DMS153 treated with DMSO at 0.1 percent for 48 hours (cell line): ENCODE measurements around the gene ACKR4.
"Not testable (repeated sequence)": the region's sequence is repeated elsewhere in the genome, so short reads cannot be mapped to it uniquely, and the experiment has no call there.

Source experiments
- DNase-seq: peaks from one replicate; lab custom pipeline; 2025; ENCODE audit not compliant: unreplicated experiment; lab: John Stamatoyannopoulos, UW

The ACKR4 gene

DNA sequence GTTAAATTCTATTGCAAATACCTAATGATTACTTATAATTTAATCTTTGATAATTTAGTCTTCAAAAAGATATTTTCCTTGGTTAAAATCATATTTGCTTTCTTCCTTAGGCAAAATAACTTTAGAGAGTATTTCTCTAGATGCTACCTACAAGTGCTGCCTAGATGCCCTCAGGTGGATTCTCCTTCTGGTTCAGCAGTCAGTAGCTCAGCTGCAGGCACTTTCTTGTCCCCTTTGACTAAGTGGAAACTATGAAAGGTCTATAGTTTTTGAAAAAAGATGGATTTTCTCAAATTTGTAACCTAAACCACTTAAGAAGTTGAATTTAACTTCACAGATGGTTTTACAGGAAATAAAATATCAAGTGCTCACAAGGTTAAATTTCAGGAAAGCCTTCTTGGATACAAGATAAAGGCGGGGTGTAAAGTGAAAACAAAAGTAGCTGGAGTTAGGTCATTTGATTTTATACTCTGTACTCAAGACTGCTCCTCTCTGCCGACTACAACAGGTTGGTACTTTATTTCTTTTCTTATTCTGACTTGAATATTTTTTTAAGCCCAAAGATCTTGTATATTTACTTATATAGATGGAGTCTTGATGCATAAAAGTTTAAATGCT is at the start of gene ACKR4:
TSS of gene ACKR4 (plus strand) at position 455 of the 618 bp plus-strand sequence. CDS start 3,128 bp downstream, outside the sequence.
- DNase-seq: no peak

DNA sequence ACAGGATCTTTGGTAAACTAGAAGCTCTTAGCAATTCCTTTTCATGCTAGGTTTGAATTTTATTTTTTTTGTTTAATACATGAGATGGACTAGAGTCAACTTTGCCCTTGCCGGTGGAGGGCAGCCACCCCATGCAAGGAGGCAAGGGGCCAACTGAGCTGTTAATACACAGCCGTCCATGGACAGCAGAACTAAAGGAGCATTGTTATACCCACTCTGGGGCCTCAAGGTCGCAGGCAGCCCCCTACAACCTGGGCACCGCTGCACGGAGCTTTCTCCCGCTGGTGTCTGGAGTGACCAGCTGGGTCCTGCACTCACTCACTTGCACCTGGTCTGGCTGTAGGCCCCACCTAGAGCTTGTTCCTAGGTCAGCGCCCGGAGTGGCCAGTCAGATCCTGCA is 47.9 kb upstream of the ACKR4 start:
- no peak for DNase-seq

DNA sequence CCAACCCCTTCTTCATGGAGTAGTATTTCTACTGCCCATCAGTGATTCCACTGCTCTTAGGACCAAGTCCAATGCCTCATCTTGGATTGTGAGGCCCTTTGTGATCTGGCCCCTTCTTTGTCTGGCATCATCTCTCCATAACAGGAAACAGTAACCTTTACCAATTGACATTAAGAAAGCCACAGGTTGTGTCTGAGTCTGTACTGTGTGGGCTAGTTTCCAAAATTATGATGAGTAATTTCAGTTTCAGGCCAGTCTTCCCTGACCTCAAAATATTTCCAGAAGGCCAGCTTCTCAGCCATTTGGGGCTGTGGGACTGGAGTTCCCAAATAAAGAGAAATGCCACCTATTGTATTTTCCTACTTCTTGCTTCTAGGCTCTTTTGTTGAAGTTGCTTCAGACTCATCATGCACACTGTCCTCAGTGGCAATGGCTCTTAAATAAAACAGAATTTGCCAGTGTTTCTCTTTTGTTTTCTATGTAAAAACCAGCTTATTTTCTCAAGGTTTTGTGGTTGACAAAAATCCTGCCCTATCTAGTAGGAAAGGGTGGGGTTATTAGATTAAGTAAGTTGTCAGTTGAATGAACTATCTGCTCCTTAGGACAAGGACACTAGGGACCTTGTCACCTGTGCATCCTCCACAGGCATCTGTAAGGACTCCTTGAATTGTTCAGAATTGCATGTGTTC is 47.0 kb upstream of the ACKR4 start:
- no peak for DNase-seq

DNA sequence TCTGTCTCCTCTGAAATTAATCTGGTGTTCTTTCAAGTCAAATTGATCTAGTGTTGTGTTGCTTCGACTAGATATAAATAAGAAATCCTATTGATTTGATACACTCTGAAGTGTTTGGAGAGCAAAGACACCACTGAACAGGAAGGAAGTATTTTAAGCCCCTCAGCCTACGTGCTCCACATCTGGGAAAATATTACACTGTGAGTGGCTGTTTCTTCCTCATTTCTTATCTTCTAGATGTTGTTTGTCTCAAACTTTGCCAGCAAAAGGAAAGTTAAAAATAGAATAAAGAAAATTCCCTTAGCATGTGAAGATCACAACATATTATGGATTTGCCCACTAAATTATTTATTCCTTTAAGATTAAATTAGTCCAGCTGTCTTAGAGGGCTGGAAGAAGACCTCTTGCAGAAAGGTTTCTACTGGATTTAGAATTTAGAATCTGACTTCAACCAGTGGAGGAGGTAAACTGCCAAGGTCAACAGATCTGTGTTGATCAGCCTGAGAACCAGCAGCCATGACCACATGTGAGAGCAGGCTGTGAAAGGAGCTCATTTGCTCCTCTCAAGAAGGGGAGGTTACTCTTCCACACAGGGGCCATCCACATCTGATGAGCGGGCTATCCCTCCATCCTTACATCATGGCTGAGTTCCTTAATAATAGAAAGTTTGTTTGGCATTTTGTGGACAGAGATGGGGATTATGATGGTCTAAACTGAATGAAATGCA is 46.3 kb upstream of the ACKR4 start:
- DNase-seq: no peak

DNA sequence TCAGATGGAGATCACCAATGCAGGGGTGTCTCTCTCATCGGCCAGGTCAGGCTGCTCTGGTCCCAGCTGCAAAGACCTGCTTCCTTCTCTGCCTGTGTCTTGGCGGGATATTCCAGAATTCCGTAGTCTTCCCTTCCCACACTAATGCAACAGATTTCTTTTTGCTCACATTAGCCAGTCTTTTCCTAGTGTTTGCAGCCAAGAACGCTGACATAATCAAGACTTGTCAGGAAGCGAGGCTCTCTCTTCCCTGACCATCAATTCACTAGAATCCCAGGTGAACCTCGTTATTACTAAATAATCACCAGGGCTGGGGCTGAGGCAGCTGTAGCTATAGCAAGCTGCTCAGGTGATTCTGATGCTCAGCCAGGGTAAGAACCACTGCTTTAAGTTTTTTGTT is 43.2 kb upstream of the ACKR4 start:
- no peak for DNase-seq

DNA sequence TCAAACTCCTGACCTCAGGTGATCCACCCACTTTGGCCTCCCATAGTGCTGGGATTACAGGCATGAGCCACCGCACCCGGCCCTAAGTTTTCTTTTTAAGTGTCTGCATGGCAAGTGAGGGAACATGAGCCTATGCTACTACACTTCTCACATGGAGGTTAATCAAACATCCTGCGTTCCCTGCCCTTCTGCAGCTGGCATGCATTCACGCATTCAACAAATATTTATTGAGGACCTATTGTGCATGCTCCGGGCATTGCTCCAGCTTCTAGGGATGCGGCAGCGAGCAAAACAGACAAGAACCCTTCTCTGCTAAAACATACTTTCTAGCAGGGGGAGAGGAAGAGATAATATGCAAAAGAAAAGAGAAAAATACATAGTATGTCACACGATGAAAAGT is 42.6 kb upstream of the ACKR4 start:
- peak; percentile 80 for DNase-seq

DNA sequence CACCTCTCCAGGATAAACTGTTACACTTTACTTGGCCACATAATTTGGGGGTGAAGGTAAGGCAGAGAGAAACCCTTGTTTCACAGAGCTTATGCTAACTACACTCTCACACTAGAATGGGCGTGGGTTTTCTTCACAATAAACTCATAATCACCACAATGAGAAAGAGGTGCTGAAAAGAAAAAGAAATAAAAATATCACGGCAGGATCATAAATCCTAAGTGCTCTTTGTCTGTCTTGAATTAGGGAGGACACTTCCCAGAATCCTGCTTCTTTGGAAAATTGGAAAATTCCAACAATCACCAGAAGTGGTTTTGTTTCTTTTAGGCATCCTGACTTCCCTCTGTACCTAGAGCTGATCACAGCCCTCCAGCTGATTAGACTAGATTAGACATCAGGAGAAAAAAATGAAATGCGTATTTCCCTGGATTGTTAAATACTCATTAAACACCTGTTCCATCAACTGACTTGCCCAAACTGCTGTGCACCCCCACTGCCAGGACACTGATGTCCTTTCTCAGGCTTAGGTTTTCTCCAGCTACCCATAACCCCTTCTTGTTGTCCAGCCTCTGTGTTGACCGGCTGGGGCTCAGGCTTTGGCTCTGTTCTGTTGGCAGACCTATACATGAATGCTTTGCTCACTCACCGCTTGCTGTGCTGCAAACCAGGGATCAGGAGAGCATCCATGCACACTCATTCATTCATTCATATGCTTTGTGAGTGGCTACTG is 41.6 kb upstream of the ACKR4 start:
- no peak for DNase-seq

DNA sequence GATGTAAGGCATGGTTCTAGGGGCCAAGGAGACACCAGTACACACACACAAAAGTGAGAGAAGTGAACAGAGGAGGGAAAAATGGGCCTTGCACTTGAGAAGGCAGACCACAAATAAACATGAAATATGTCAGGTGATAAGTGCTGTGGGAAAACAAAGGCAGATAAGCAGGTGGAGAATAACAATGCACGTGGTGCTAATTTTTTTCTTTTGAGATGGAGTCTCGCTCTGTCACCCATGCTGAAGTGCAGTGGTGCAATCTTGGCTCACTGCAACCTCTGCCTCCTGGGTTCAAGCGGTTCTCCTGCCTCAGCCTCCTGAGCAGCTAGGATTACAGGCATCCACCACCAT is 41.1 kb upstream of the ACKR4 start:
- DNase-seq: not testable (repeated sequence)

DNA sequence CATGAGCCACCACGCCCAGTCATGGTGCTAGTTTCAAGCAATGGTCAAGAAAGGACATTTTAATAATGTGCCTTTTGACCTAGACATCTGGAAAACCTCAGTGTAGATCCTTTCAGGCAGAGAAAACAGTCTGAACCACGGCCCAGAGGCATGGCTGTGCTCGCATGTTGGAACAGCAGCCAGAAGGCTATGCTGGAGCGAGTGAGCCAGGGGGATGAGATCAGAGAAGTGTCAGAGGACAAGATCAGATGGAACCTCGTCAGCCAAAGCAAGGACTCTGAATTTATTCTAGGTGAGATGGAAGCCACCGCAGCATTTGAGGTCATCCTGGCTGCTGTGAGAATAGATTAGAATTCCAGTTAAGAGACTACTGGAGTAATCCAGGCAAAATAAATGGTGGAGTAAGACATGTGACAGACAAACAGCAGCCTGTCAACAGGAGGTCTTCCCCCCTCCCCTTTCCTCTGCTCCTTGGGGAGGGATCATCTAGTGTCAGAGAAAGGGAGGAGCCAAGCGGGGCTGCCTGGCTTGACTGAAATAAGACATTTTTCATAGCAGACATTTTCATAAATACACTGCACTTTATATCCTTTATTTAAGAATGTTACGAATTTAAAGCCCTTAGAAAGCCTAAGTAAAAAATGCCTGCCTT is 40.4 kb upstream of the ACKR4 start:
- DNase-seq: no peak

DNA sequence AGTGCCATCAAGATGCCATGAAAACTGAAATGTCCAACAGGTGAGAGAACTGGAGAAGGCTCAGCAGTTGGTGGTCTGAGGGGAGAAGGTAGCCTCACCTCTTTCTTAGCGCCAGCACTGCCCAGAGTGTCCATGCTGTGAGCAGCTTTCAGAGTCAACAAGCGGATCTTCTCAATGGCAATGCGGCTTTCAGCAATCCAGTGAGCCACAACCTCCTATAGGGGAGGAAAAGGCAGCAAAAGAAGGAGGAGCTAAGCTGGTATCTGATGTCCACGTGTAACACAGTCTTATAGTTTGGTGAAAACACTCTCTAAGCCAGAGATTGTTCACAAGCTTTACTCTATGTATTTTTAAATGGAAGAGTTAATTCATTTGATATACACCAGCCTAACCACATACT is 36.1 kb upstream of the ACKR4 start:
- no peak for DNase-seq

DNA sequence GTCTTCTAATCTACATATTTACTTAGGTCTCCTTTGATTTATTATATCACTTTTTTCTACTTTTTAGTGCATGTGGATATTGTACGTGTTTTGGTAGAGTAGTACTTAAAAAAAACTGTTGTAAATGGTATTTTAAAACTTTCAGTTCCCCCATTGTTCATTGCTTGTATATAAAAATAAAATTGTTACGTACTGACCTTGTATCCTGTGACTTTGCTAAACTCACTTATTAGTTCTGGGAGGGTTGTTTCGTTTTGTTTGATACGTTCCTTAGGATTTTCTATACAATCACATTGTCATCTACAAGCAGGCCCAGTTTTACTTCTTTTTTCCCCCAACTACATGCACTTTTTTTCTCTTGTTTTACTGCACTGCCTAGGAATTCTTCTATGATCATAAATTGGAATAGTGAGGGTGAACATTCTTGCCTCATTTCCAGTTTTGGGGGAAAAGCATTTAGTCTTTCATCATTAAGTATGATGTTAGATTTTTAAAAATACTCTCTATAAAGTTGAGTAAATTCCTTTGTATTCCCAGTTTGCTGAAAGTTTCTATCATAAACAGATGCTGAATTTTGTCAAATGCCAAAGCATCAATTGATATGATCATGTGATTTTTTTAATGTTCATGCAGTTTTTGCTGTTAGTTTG is 33.5 kb upstream of the ACKR4 start:
- DNase-seq: no peak

DNA sequence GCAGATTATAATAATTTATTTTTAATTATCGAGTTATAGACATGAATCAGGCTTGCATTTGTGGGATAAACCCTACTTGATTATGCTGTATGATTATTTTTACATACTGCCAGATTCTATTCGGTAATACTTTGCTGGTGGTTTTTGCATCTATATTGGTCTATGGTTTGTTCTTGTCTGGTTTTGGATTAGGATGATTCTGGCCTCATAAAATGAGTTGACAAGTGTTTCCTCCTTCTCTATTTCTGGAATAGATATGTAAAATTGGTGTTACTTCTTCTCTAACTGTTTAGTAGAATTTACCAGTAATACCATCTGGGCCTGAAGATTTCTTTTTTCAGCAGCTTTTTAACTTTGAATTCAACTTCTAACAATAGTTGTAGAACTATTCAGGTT is 33.0 kb upstream of the ACKR4 start:
- no peak for DNase-seq

DNA sequence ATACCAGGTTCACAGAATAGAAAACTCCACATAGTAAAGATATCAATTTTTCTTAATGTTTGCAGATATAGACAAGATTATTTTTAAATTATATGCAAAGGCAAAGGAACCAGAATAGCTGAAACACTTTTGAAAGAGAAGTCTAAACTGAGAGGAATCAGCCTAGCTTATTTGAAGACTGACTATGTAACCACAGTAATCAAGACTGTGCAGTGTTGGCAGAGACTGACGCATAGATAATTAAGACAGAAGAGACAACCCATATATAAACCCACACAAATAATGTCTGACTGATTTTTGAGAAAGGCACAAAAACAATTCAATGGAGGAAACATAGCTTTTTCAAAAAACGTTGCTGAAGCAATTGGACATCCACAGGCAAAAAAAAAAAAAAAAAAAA is 28.6 kb upstream of the ACKR4 start:
- no peak for DNase-seq

DNA sequence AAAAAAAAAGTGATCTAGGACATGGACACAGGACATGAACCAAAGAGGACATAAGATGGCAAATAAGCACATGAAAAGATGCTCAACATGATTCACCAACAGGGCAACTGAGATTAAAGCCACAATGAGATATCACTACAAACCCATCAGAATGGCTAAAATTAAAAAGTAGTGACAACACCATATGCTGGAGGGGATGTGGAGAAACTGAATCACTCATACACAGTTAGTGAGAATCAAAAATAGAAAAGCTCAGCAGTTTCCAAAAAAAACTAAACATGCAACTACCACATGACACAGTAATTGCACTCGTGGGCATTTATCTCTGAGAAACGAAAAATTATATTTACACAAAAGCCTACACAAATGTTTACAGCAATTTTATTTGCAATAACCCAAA is 27.9 kb upstream of the ACKR4 start:
- DNase-seq: no peak

DNA sequence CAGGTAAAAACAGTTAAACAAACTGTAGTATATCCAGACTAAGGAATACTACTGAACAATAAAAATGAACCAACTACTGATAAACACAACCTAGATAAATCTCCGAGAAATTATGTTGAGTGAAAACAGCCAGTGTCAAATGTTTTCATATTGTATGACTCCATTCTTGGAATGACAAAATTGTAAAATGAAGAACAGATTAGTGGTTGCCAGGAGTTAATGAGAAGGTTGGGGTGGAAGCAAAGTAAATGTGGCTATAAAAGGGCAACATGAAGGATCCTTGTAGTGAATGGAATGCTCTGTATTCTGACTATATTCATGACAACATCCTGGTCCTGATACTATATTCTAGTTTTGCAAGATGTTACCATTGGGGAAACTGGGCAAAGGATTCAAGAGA is 27.5 kb upstream of the ACKR4 start:
- DNase-seq: no peak

DNA sequence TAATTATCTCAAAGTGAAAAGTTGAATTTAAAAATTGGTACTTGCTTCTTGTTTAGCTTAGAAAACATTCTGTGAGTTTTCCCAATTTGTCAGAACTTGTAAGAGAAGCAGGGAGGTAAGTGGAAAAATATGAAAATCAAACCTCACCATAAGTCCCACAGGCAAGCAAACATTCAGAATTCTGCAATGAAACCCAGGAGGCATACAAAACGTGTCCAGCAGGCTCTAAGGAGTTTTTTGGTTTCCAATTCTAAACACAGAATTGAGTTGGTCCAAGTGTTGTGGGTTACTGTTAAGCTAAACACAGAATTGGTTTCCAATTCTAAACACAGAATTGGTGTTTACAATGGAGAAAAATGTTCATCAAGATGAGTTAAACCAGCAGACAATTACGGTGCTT is 27.1 kb upstream of the ACKR4 start:
- DNase-seq: no peak

DNA sequence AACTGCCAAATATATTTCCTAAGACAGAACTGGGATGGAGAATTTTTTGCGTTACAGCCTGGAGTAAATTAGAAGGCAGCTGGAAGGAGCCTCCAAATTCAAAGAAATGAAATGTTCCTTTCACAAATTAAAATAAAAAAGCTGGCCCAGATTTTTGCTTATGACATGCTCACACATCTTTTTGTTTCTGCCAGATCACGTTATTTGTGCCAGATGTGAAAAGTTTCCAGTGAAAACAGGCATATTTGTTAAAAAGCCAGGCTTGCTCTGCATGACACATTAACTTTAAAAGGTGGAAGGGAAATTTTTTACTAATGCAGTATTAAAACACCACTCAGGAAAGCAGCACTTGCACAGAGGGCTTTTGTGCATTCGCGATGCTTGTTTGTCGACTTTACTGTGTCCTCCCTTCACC is 23.3 kb upstream of the ACKR4 start:
- DNase-seq: no peak

DNA sequence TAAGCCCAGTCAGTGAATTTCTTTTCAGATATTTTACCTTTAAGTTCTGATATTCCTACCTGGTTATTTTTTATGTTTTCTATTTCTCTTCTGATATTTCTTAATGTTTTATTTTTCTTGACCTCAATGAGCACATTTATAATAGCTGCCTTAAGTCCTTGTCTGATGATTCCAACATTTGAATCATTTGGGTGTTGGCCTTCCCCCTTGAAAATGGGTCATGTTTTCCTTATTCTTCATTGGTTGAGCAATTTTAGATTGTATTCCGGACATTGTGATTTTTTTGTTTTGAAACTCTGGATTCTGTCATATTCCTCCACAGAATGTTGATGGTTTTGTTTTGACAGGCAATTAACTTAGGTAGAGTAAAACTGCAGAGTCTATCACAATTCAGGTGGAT is 9.7 kb upstream of the ACKR4 start:
- DNase-seq: no peak

DNA sequence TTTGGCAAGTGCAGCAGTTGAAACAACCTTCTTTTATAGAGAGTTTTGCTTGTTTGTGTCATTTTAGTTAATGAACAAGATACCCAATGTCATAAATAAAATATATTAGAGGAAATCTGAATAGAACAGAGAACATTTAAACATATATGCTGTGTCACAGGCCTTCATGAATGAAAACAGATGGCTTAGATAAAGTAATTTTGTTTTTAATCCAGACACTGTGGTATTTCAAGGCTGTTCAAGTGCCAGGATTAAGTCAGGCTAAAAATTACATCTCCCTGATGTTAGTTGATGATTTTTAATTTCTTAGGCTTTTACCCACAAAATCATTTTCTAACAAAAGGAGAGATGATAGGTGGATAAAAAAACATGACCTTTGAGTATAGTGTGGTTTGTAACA is 4.9 kb upstream of the ACKR4 start:
- DNase-seq: no peak

DNA sequence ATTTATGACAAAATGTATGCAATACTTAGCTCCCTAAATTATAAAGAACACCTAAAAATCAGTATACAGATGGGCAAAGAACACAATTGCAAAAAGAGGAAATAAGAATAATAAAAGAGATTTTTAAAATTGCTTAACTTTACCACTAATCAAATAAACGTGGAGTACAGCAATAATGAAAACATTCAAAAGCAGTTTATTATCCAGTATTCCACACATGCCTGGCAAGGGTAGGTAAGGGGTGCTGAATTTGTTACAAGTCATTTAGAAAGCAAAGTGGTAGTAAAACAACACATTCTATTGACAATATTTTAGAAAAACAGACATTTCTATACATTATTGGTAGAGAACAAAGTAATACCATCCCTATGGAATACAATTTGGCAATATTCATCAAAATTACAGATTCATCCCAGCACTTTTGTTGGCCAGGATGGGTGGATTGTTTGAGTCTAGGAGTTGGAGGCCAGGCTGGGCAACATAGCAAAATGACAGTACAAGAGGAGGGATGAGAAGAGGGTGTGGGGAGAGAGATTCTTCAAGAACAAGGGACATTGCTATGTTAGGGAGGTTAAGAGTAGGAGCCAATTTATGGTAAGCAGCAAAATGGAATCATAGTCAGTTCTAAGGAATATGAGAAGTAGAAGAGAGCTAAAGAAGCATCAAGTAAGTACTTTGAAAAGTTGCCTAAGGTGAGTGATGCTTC is 3.7 kb upstream of the ACKR4 start:
- no peak for DNase-seq
